GM18907 (cell line): ENCODE measurements around the gene NUB1.
A peak's percentile ranks its signal among the peaks of the same experiment; 100 is the strongest.

Source experiments
- ATAC-seq: cut with Tn5 transposase; IDR thresholded peaks from one replicate; pipeline ENCODE4 v1.9.1; 2021; ENCODE audit warnings: mild to moderate bottlenecking, moderate library complexity; ENCODE audit not compliant: unreplicated experiment

NUB1 gene

DNA sequence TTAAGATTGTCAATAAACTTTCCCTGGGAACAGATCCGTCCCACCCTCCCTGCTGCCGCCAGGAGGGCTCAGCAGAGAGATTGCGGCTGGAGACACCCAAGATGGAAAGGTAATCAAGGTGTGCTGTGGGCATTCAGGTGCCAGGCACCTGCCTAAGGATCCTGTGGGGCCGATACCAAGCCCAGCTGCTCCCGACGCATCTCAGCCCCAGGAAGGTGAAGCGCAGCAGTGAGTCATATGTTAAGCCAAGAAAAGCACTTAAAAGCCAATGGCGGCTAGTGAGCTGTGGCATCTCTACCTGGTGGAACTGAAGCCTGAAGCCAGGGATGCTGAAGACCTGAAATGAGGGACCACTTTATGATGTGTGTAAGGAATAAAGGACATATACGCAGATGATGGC lies 62.2 kb downstream of the NUB1 start:
- ATAC-seq = no peak

DNA sequence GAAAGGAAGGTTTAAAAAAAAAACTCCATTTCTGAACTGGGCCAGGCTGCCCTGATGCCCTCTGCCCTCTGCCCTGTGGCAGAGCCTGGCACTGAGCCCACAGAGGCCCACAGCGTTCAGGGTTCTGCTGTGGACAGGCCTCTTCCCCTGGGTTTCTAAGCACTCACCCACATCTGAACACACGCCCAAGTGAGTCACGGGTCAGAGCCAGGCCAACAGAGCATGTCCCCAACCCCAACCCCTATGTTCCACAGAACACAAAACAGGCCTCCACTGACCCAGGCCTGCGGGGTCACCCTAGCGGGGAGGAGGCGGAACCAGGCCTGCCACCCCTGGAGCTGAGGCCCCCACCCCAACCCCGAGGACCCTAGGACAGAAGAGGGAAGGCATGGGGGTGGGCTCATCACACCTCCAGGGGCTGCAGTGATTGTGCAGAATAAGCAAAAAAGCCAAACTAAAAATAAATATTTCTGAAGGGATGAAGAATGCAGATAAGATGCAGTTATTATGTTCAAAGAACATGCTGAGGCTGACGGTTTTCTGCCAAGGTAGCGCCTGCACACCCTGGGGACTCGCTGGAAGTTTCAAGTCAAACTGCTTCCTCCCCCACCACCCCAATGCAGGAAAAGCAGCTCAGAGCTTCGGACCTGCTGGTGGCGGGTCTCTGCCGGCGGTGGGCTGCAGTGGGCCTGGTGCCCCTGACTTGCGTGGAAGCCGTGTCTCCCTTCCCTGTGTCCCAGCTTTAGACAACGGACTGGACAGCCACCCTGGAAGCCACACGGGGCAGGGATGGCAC lies 62.8 kb downstream of the NUB1 start:
- no peak for ATAC-seq

DNA sequence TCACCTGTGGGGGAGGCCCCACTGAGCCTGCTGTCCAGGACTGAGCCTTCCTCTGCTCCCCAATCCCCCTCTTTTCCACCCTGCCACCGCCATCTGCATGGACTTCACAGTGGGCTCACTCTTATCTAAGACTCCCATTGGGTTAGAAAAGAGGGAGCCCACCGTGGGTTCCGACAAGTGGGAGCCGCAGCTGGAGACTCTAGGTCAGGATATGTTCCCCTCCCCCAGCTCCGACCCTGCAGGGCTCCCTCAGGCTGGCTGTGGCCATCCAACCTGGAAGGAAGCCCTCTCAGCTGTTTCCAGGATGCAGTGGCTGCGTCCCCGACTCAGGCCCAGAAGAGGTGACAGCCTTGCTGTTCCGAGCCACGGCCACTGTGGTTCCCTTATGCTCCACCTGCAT lies 63.4 kb downstream of the NUB1 start:
- ATAC-seq = no peak

DNA sequence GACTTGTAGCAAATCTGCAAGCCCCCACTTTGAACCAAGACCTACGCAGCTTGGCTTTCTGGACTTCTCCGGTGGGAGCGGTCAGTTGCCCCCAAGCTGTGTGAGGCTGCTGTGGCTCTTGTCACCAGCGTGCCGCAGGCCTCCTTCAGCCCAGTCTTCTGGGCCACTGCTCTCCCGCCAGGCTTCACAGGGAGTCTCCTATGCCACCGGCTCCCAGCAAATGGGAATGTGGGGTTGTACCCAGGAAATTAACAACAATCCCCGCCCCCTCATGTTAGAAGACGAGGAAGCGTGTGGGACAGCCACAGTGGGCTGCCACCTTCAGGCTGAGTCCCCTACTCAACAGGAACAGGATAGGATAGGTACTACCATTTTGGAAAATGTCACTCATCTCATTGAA lies 64.0 kb downstream of the NUB1 start:
- no peak for ATAC-seq

DNA sequence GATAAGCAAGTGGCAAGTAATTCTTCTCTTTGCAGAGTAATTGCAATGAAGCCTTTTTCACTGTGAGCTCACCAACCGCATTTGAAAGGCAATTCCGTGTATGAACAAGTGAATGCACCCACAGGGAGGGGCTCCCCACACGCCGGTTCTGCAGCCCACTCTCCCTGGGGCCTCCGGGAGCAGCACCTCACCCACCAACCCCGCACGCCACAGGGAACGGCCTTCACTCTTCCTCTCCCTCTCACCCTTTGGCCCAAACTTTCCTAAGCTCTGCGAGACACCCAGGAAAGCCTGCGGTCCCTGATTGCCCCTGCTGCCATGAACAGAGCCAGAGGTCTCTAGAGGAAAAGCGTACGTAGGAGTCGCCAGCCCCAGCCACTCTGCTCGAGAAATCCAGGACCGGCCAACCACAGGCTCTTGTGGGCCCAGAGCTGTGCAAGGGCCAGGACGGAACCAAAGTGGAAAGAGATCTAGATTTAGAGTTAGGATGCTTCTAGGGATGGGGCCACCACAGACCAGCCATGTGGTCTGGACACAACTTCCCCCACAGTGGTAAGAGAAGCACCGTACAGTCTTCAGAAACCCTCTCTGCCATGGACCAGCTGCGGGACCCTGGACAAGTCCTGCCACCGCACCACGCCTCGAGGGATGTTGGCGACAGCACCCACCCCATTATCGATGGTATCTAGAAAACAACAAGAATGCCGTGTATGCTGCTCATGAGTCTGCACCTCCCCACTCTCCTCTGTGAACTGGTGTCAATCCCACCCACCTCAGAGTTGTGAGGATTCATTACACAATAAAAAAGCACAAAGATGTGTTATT lies 64.7 kb downstream of the NUB1 start:
- no peak for ATAC-seq

DNA sequence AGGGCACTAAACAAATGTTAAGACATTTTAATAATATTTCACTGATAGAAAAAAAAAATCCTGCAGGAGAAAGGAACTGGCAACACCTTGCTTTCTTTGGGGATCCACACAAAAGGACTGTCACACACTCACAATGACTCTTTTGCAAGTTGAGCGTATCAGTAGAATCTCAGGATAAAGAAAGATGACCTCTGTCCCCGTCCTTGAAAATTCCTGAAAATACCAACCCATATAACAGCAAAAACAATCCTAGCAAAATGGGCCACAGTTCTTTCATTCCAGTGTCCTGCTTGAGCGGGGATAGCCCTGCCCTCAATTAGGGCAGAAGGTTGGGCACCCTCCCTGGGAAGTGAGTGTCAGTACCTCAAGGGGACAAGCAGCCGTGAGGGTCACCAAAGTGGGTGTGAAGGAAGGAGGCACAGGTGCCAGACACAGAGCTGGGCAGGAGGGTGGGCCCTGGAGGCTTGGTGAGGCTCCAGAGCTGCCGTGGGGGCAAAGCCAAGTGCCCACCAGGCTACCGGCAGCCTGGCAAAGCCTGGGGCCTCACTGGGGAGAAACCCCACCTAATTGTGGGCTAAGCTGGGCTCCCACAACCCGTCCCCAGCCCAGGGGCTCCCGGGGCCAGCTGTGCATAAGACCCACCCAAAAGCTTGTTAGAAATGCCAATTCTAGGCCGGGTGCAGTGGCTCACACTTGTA lies 65.4 kb downstream of the NUB1 start:
- ATAC-seq = no peak

DNA sequence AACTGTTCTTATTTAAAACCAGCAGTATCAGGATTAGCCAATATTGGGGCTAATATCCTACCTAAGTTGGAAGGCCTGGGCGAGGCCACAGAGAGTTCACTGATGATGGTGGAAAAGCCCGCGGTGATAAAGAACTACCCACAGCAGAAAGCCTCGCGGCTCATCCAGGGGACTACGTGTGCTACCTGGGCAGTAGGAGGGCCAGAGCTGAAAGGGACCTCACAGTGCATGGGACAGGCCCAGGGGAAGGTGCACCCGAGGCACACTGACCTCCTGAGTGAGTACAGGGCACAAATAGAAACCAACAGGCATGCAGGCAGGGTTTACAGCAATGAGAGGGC lies 66.9 kb downstream of the NUB1 start:
- no peak for ATAC-seq

DNA sequence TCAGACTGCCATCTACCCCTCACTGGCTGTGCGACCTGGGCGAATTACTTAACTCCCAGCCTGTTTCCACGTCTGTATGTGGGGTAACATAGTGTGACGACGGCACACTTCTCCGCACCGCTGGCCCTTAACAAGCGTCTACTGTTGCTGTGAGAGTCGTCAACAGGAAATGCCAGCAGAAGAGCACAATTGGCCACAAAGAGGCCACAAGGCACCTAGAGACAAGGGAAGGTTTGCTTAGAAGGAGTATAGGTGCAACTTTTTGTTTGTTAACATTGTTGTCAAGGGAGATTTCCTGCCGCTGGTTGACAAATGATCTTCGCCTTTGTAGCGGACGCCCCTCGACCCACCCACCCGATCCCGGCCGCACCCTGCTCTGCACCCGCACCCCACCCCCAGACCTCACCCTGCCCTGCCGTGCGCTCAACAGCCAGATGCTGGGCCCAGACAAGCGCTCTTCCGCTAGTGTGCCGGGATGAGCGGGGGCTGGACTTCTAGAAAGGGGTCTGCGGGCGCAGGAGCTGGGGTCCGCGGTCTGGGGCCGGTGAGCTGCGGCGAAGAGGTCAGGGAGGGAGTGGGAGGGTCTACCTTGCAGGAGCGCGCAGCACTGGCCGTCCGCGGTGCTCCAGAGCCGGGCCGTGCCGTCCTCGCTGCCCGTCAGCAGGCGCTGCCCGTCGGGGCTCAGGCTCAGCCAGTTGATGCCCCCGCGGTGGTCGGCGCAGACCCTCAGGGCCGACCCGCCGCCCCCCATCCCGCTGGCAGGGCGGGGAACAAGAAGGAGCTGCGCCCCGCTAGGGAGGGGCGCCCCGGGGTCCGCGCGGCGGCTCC lies 67.4 kb downstream of the NUB1 start:
- peak; percentile 45 for ATAC-seq

DNA sequence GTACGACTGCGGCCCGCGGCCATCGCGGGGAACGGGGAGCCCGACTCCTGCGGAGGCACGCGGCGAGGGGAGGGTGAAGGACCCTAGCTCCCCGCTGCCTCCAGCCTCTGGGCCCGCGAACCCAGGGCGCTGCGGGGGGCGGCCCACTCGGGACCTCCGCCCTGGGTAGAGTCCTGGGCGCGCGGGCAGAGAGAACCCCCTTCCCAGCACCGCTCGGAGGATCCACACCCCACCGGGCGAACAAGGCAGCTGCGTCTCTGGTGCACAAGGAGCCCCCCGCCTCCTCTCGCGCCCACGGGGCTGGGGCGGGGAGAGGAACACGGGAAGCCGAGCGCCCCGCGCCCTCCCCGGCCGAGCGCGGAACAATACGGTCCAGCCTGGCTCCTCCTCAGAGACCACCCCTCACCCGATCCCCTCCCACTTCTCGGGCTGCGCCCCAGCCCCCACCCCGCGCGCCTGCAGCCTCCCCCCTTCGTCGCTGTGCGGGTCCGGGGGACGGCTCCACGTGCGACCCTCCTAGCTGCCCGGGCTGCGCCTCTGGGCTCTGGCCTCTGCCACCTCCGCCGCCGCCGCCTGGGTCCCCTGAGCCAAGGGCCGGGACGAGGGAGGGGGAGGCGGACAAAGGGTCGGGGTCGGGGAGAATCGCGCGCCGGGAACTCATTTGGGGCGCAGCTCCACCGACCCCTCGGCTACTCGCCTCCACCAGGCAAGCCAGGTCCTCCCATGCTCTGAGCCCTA lies 68.2 kb downstream of the NUB1 start, which contains the start of gene WDR86:
WDR86 (minus strand) TSS at position 372 of the 738 bp plus-strand sequence. CDS start 449 bp downstream, outside the sequence.
- ATAC-seq = no peak

DNA sequence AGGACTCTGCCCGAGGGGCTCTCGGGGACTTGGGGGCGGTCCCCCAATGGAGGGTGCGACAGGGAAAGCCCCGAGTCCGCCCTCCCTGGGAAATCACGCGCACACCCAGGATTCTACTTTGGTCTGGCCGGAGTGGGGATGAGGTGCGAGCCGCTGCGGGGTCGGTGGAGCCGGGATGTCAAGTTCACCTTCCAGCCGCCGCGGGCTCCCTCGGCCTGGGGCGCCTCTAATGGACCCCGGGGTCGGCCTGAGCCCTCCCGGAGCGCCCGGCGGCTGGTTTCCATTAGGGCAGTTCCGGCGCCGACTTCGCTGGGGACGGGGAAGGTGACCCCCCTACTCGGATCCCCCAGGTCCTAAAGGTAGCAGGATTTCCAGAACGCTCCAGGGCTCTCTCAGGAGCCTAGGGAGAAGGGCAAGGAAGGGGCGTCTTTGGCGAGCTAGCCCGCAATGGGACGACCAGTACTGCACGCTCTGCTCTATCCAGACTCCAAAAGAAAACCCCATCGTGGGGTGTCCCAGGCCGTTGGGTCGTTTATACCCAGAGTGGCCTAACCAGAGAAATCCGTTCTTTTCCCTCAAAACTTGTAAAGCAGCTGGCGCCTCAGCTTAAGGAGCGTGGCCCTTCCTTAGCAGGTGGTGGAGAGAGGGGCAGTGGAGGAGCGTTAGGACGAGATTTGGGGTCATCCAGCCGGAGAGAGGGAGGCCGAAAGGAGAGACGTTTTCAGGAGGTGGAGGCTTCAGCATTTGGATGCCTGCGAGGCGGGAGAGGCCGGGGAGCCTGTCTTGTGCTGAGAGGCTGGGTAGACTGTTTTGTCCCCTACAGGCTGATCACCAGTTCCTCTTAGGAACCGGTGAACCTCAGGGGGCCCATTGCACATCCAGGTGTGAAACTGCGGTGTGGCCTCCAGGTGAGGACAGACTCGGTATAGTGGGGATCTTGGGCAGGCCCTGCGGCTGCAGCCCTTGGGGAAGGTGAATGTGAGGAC lies 69.1 kb downstream of the NUB1 start:
- ATAC-seq = no peak

DNA sequence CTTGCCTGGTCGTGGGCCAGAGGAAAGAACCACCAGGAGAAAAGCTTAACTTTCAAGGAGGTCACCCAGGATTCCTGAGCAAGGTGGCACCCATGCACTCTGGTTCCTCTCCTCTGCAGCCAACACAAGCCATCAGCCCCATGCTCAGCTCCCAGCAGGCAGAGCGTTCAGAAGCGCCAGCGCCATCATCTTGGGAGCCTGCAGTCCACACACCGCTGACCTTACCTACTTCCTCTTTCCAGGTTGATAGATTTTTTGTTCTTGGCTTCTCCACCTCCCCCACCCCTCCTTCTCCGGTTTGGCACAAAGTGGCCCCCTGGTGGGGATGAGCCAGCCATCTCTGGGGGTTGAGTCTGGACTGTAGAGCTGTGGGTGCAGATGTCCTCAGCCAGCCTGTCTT lies 69.9 kb downstream of the NUB1 start:
- ATAC-seq = no peak

DNA sequence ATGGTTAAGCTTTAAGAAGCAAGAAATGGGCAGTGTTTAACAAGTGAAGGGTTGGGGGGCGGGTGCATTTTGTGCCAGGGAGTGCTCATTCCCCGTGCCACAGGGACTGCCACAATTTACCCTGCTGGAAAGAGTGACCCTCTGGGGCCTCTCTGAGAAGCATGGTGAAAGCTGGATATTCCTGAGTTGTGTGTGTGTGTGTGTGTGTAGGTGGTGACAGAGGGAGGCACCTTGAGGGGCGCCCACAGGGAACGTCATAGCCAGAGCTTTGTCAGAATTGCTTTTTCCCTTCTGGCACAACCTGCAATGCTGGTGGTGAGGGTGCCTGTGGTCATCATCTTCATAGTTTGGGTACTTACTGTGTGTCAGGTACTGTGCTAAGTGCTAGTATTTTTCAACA lies 70.7 kb downstream of the NUB1 start:
- no peak for ATAC-seq

DNA sequence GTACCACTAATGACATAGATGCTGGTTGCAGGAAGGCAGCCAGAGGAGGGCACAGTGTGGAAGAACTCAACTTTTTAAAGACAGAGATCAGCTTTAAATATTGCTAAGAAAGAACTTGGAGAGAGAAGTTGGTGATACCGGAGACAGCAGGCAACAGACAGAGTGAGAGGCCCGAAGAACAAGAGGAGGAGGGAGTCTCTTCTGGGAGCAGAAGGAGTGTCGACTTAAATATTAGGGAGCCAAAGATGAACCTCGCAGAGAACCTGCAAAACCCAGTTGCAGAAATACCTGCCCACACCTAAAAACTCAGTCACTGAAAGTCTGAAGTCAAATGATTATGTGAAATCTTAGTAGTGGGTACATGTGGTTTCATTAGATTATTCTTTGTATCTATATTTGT lies 71.6 kb downstream of the NUB1 start:
- no peak for ATAC-seq

DNA sequence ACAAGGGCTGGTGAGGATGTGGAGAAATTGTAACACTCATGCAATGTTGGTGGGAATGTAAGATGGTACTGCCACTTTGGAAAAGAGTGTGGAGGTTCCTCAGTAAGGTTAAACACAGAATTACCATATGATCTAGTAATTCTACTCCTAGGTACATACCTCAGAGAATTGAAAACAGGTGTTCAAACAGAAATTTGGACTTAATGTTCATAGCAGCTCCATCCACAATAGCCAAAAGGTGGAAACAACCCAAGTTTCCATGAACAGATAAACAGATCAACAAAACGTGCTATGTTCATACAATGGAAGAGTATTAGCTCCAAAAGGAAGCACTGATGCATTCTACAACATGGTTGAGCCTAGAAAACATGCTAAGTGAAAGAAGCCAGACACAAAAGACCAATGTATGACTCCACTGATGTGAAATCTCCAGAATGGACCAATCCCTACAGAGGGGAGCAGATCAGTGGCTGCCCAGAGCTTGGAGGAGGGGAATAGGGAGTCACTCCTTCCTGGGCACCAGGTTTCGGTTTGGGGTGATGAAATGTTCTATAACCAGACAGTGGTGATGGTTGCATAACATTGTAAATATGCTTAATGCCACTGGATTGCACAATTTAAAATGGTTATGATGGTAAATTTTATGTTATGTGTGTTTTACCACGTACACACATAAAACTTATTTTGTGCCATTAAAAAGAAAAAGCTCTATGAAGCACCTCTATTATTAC lies 73.9 kb downstream of the NUB1 start:
- no peak for ATAC-seq

DNA sequence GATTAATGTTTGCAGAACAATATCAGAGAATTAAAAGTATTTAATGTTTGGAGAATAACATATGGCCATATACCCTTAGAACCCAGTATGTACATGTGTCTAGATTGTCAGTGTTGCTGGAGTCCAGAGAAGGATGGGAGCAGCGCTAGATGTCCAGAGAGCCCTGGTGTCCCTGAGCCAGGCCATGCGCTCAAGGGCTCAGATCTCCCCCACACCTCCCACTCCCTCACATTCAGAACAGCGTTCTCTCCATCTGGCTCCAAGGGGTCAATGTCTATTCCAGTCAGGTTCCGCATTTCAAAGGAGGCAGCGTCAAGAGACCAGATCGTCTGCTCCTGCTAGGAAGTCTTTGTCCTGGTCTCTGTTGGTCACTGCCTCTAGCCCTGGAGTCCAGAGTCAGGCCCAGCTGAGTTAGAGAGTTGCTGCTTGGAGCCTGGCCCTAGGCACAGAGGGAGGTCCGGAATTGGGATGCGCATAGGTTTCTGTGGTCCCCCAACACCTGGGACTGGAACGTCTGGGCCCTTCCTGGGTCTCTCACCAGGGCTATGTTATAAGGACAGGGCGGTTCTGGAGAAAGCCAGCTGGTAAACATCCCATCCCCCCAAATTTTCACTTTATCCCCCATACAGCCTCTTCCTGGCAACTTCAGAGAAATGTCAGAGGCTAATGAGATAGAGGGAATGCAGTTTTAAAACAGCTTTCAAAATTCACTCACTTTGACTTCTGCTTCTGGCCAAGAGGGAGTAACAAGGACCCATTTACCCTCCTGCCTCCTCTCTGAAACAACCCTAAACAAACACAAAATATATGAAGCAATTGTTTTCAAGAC lies 74.7 kb downstream of the NUB1 start:
- no peak for ATAC-seq

DNA sequence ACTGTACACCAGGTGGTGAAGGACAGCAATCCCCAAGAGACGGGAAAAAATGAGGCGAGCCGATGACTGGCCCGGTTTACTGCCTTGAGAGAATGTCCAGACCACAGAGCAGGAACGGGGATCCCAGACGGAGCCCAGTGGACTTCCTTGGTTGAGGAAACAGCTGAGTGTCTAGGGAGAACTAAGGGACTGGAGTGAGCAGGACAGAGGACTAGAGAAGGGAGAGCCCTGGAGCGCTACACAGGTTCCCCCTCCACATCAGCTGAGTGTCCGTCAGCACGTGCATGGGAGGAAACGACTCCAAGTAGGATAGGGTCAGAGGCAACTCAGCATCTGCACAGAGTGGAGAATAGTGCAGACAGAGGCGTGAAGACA lies 75.3 kb downstream of the NUB1 start:
- no peak for ATAC-seq

DNA sequence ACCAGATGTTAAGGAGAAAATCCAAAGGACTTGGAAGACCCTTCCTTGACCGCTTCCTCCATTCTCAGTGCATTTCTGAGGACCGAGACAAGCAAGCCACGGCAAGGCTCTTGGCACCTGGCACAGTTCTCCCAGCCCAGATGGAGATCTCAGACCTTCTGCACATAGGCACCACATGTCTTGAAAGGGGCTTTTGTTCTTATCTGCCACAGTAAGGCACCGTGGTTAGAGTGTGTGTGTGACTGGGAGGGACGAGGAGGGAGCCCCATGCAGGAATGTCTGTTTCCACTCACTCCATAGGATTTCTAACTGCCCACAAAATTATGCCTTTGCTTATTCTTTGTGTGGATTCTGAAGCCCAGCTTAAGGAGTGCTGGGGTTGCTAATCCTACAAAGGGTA lies 78.5 kb downstream of the NUB1 start:
- ATAC-seq = no peak
